Cardiac fibroblast (primary cell): ENCODE data around the gene CRYGN.

Experiments
- DNase-seq, 2 donors: peaks; one replicate each; pipeline versions ENCODE4 v3.0.0 to v3.0.0-alpha.2; 2010; ENCODE audit warnings: low read depth in 2 of 2
- H3K4me3 ChIP-seq, 2 donors: replicated peaks in 1 of 2; 1 replicate in 1 of 2; 2 replicates in 1 of 2; pipeline ENCODE4 v1.5.1; 2011; ENCODE audit warnings: low read depth in 2 of 2, low read length in 2 of 2, mild to moderate bottlenecking in 2 of 2, moderate library complexity in 1 of 2
- CTCF ChIP-seq: IDR thresholded peaks from one replicate; pipeline ENCODE4 v1.5.1; 2011; ENCODE audit warnings: low read depth, mild to moderate bottlenecking, low read length, inconsistent platforms

Gene CRYGN

GRCh38 chr7:151422212-151422611 is 17.7 kb downstream of the CRYGN start:
- TF ChIP-seq CTCF: no peak
- no peak overlapping the region for H3K4me3 ChIP-seq
- no peak for DNase-seq

GRCh38 chr7:151420144-151420543 is 19.8 kb downstream of the CRYGN start:
- no peak for TF ChIP-seq CTCF
- DNase-seq: no peak
- no peak overlapping the region for H3K4me3 ChIP-seq

- peak; percentile 52 to 79 for DNase-seq
- no peak overlapping the region for H3K4me3 ChIP-seq
- no peak for TF ChIP-seq CTCF
These were observed 23.0 kb downstream of the CRYGN start for GRCh38 chr7:151416941-151417315.

GRCh38 chr7:151416112-151416940 is 23.6 kb downstream of the CRYGN start:
- no peak overlapping the region for H3K4me3 ChIP-seq

GRCh38 chr7:151415375-151416105 is 24.4 kb downstream of the CRYGN start:
- DNase-seq: peak; percentile 69 to 88
- TF ChIP-seq CTCF: no peak
- no peak overlapping the region for H3K4me3 ChIP-seq

More at GRCh38 chr7:151416112-151416940, 23.6 kb downstream of the CRYGN start:
- TF ChIP-seq CTCF: no peak
- DNase-seq: no peak

- TF ChIP-seq CTCF: no peak
- no peak for DNase-seq
- H3K4me3 ChIP-seq: no peak overlapping the region
These were observed 26.7 kb downstream of the CRYGN start for GRCh38 chr7:151413241-151413640.
